GM12878 (cell line): Measurements from ENCODE around the gene AHR. TPM values are rescaled to one million over a fixed set of nuclear protein-coding genes. Genes with fewer than 3 reads are reported as not detected.

ENCODE experiments used
- ATAC-seq: fragments of 200-7000 bp; cut with Tn5 transposase; 3 replicates; pipeline ENCODE4 v1.9.1; 2020; ENCODE audit warnings: mild to moderate bottlenecking, moderate library complexity
- BruUV-seq: library from RNA; stranded (reverse); fragments of 400-500 nt; replicated peaks from 2 replicates; lab custom pipeline; 2021; lab: Mats Ljungman, UMichigan
- CTCF ChIA-PET: fragments of 300-600 bp; sonication (Branson Sonifier 250); formaldehyde crosslinking; extraction: SDS; loops from one replicate; lab custom pipeline; 2021; ENCODE audit warnings: inconsistent platforms; lab: Yijun Ruan, JAX
- POLR2A ChIA-PET: fragments of 350-600 bp; formaldehyde crosslinking; extraction: SDS; loops from one replicate; lab custom pipeline; 2021; ENCODE audit warnings: inconsistent platforms; lab: Charles Lee
- RAD21 ChIA-PET: fragments of 300-600 bp; sonication (Branson Sonifier 250); formaldehyde crosslinking; loops from one replicate; lab custom pipeline; 2023; ENCODE audit warnings: antibody characterized with exemption; ENCODE audit not compliant: unreplicated experiment; lab: Charles Lee
- SMC1A ChIA-PET: fragments of 300-600 bp; sonication (Branson Sonifier 250); formaldehyde crosslinking; loops from one replicate; lab custom pipeline; 2023; ENCODE audit not compliant: unreplicated experiment, uncharacterized antibody; lab: Charles Lee
- DNase-seq: peaks from one replicate; pipeline ENCODE4 v3.0.0-alpha.2; 2011; ENCODE audit warnings: low read depth, low spot score
- FAIRE-seq: peaks from 3 replicates; lab custom pipeline; 2011; peaks lifted over from hg19 to GRCh38; lab: Jason Lieb, UNC
- H2AFZ ChIP-seq: 2 replicates; pipeline ENCODE4 v1.6.0; 2011; ENCODE audit warnings: low read depth, low read length, control low read depth; ENCODE audit not compliant: control insufficient read depth
- H3K27ac ChIP-seq: 2 replicates; pipeline ENCODE4 v1.5.1; 2011; ENCODE audit warnings: control low read depth; ENCODE audit not compliant: control insufficient read depth, insufficient read depth
- H3K27me3 ChIP-seq, 2 experiments: replicated peaks in 1 of 2; 2 replicates each; pipeline versions ENCODE4 v1.6.0 to v1.6.1; 2011; ENCODE audit warnings: low read length in 1 of 2; ENCODE audit not compliant: control insufficient read depth in 2 of 2, insufficient read depth in 2 of 2
- H3K36me3 ChIP-seq, 2 experiments: 2 replicates each; pipeline ENCODE4 v1.5.1; 2011; ENCODE audit warnings: low read length in 1 of 2; ENCODE audit not compliant: control insufficient read depth in 2 of 2, insufficient read depth in 2 of 2
- H3K4me1 ChIP-seq: 2 replicates; pipeline ENCODE4 v1.6.1; 2011; ENCODE audit warnings: mild to moderate bottlenecking, low read length, moderate library complexity, mixed read lengths; ENCODE audit not compliant: control insufficient read depth, insufficient read depth
- H3K4me2 ChIP-seq: 2 replicates; pipeline ENCODE4 v1.6.0; 2011; ENCODE audit warnings: control low read depth; ENCODE audit not compliant: control insufficient read depth, insufficient read depth
- H3K4me3 ChIP-seq: fragments of 200-600 bp; sonication (generic); 2 replicates; pipeline ENCODE4 v1.5.1; 2016
- H3K79me2 ChIP-seq: 2 replicates; pipeline ENCODE4 v1.6.0; 2011; ENCODE audit warnings: low read length; ENCODE audit not compliant: control insufficient read depth, insufficient read depth
- H3K9ac ChIP-seq: 2 replicates; pipeline ENCODE4 v1.8.0; 2011; ENCODE audit warnings: low read length, control low read depth, mixed read lengths; ENCODE audit not compliant: control insufficient read depth, insufficient read depth
- H3K9me3 ChIP-seq: replicated peaks from 3 replicates; pipeline ENCODE4 v1.5.1; 2011; ENCODE audit warnings: mild to moderate bottlenecking, low read length; ENCODE audit not compliant: control insufficient read depth, insufficient read depth
- H4K20me1 ChIP-seq: 2 replicates; pipeline ENCODE4 v1.6.0; 2011; ENCODE audit not compliant: control insufficient read depth, insufficient read depth
- CEBPZ ChIP-seq: fragments of 150-350 bp; IDR thresholded peaks from 2 replicates; pipeline ENCODE4 v1.6.1; 2016; ENCODE audit warnings: low read depth, low read length
- CTCF ChIP-seq, 3 experiments: IDR thresholded peaks in 2 of 3; conservative IDR thresholded peaks in 1 of 3; 2 replicates each; pipeline ENCODE4 v1.5.1; 2011; ENCODE audit warnings: low read depth in 3 of 3, low read length in 3 of 3, mild to moderate bottlenecking in 3 of 3, control low read depth in 2 of 3, moderate library complexity in 2 of 3, inconsistent platforms in 1 of 3, mixed read lengths in 1 of 3; ENCODE audit not compliant: control insufficient read depth in 2 of 3, insufficient read depth in 1 of 3; ENCODE audit errors: extremely low read depth in 1 of 3
- ESRRA ChIP-seq: IDR thresholded peaks from 2 replicates; pipeline ENCODE4 v1.6.1; 2012; ENCODE audit warnings: mild to moderate bottlenecking, low read length, improper control_type of control experiment
- IRF4 ChIP-seq: IDR thresholded peaks from 2 replicates; pipeline ENCODE4 v1.6.1; 2011; ENCODE audit warnings: low read depth, low read length
- LARP7 ChIP-seq: fragments of 450-650 bp; IDR thresholded peaks from 2 replicates; pipeline ENCODE4 v1.6.1; 2017; ENCODE audit warnings: mild to moderate bottlenecking
- NBN ChIP-seq: fragments of 450-650 bp; IDR thresholded peaks from 2 replicates; pipeline ENCODE4 v1.6.1; 2016
- RAD21 ChIP-seq: IDR thresholded peaks from 2 replicates; pipeline ENCODE4 v1.6.1; 2011; ENCODE audit warnings: mild to moderate bottlenecking, low read depth, low read length, moderate library complexity; ENCODE audit not compliant: insufficient read depth
- SMAD5 ChIP-seq: IDR thresholded peaks from 2 replicates; pipeline ENCODE4 v1.6.1; 2016; ENCODE audit warnings: antibody characterized with exemption, low read depth
- SREBF1 ChIP-seq: IDR thresholded peaks from 2 replicates; pipeline ENCODE4 v1.6.1; 2012; ENCODE audit warnings: mild to moderate bottlenecking, low read length
- TARDBP ChIP-seq: IDR thresholded peaks from 2 replicates; pipeline ENCODE4 v1.6.1; 2016; ENCODE audit warnings: borderline replicate concordance
- WGBS: methylation state at CpG from one replicate; pipeline ENCODE4 v1.1.6; 2016; ENCODE audit warnings: low lambda C conversion rate; ENCODE audit not compliant: insufficient replicate concordance, insufficient coverage; ENCODE audit errors: missing lambda C conversion rate; 5-methylcytosine and 5-hydroxymethylcytosine counted together
- in situ Hi-C: fragments of 300-500 bp; cut with MboI; formaldehyde crosslinking; loops from 9 replicates; pipeline ENCODE4 v1.14.3; 2018; ENCODE audit warnings: mixed read lengths
- intact Hi-C: fragments of 100-400 bp; cut with micrococcal nuclease; formaldehyde crosslinking; loops from one replicate; pipeline ENCODE4 v1.14.2; 2022; ENCODE audit not compliant: unreplicated experiment
- polyA plus RNA-seq, 11 experiments: library from polyadenylated mRNA; depleted of rRNA in 4 of 11; unstranded in 6 of 11; stranded (reverse) in 5 of 11; fragments of >200 nt; fragmentation: Nextera tagmentation in 4 of 11; fragmentation: Illumina TruSeq in 1 of 11; extraction: Ambion mirVana in 4 of 11; extraction: Trizol in 1 of 11; gene quantifications; 1 replicate in 1 of 11; 2 replicates in 10 of 11; pipeline versions ENCODE4 v1.2.1 to v1.2.3, GENCODE V29; 2011 to 2016; ENCODE audit warnings: inconsistent platforms in 2 of 11, missing spikeins in 2 of 11, low read depth in 1 of 11
- total RNA-seq, 4 experiments: library from RNA; depleted of rRNA in 3 of 4; stranded (reverse); fragments of >200 nt in 3 of 4; fragmentation: Illumina TruSeq in 1 of 4; extraction: Trizol in 1 of 4; gene quantifications; 2 replicates each; pipeline versions ENCODE4 v1.2.1 to v1.2.3, GENCODE V29; 2013 to 2021
- TF ChIP-seq, protein P1 (sequence below): IDR thresholded peaks from 2 replicates; pipeline ENCODE4 v1.6.1; 2011; ENCODE audit warnings: low read depth, mild to moderate bottlenecking, low read length, moderate library complexity, borderline replicate concordance; ENCODE audit errors: extremely low read depth
- TF ChIP-seq, protein P2 (sequence below): fragments of 450-650 bp; conservative IDR thresholded peaks from 2 replicates; pipeline ENCODE4 v1.6.1; 2017; ENCODE audit warnings: mild to moderate bottlenecking, moderate library complexity

The AHR gene
- total and polyA plus RNA-seq, 10 of the 15 experiments (the other 5 are each of a cell fraction or from before 2014, with no cell fraction given) = 1.7 to 16.9 (median 4.5) TPM

- no peaks in the 10 kb centered on the region for H3K79me2 ChIP-seq
- H3K9ac ChIP-seq = no peak overlapping the region
- no peak overlapping the region for H3K27ac ChIP-seq
- RAD21 ChIA-PET = no interaction called here
- SMC1A ChIA-PET = interaction anchor here (1.6 kb wide), 1 partner anchor 23 kb away, joined by 7 read pairs; no protein-coding TSS in a partner anchor
- 98% methylated on average over 2 of the region's 2 CpGs for WGBS
- H3K9me3 ChIP-seq = no peaks in the 10 kb centered on the region
- no peaks in the 10 kb centered on the region for H4K20me1 ChIP-seq
- H3K4me2 ChIP-seq = no peak overlapping the region
- CTCF ChIA-PET = interaction anchor here (1.3 kb wide), 1 partner anchor 276 kb away, joined by 3 read pairs; no protein-coding TSS in a partner anchor
- no peak overlapping the region for H2AFZ ChIP-seq
- no peak for DNase-seq
- no peak for TF ChIP-seq TARDBP
- TF ChIP-seq RAD21 = no peak
- no peak for TF ChIP-seq ESRRA
- TF ChIP-seq, protein P1, sequence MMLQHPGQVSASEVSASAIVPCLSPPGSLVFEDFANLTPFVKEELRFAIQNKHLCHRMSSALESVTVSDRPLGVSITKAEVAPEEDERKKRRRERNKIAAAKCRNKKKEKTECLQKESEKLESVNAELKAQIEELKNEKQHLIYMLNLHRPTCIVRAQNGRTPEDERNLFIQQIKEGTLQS = no peak
- TF ChIP-seq SREBF1 = no peak
- no peak for TF ChIP-seq IRF4
- TF ChIP-seq, protein P2, sequence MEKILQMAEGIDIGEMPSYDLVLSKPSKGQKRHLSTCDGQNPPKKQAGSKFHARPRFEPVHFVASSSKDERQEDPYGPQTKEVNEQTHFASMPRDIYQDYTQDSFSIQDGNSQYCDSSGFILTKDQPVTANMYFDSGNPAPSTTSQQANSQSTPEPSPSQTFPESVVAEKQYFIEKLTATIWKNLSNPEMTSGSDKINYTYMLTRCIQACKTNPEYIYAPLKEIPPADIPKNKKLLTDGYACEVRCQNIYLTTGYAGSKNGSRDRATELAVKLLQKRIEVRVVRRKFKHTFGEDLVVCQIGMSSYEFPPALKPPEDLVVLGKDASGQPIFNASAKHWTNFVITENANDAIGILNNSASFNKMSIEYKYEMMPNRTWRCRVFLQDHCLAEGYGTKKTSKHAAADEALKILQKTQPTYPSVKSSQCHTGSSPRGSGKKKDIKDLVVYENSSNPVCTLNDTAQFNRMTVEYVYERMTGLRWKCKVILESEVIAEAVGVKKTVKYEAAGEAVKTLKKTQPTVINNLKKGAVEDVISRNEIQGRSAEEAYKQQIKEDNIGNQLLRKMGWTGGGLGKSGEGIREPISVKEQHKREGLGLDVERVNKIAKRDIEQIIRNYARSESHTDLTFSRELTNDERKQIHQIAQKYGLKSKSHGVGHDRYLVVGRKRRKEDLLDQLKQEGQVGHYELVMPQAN = no peak
- TF ChIP-seq CEBPZ = no peak
- TF ChIP-seq CTCF (IDR thresholded peaks at IDR 0.05 in 2 of 3, conservative IDR thresholded peaks at IDR 0.05 in 1 of 3; ENCODE audit: control insufficient read depth in 2 of 3, extremely low read depth in 1 of 3, insufficient read depth in 1 of 3, low read depth in 3 of 3, low read length in 3 of 3) = no peak
- no peak for TF ChIP-seq LARP7
- TF ChIP-seq SMAD5 = no peak
- TF ChIP-seq NBN = no peak
- no TSS peak for BruUV-seq
- peaks cover 0 to 10% of the 10 kb centered on the region in 2 experiments; a peak in 2 of 4 replicates for H3K36me3 ChIP-seq
- intact Hi-C loops = no loop called here
- in situ Hi-C loops = no loop called here
- no peak for FAIRE-seq
- H3K4me1 ChIP-seq = no peaks in the 10 kb centered on the region
- POLR2A ChIA-PET = no interaction called here
- H3K4me3 ChIP-seq = no peak overlapping the region
- no peaks in the 10 kb centered on the region for H3K27me3 ChIP-seq
- no peak for ATAC-seq
Observed at GRCh38 chr7:17339139-17339538, 40.7 kb downstream of the AHR start.
